Measurements from ENCODE around the gene SPATS2L.

The SPATS2L gene

DNA sequence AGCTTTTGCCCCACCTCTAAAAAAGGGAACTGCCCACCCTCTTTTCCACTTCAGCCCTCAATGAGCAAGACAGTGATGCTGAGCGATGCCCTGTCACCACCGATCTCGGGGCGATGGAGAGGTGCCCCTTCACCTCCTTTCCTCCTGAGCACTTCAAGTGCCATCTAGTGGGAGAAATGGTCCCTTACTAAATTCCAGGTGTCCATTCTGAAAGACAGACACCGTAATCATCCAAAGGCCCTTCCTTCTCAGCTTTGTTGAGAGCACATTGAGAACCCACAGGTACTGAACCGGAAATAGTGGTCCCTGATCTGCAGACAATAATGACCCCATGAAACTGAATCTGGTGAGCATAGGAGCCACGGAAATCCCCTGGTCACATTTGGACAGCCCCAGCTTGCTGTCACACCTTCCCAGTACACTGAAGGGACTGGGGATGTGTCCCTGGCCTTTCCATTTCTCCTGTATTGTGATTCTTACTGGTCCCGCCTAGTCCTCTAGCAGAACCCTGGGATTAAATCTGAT is 164.9 kb downstream of the SPATS2L start:
- no peak for DNase-seq (ENCODE audit: low spot score)

DNA sequence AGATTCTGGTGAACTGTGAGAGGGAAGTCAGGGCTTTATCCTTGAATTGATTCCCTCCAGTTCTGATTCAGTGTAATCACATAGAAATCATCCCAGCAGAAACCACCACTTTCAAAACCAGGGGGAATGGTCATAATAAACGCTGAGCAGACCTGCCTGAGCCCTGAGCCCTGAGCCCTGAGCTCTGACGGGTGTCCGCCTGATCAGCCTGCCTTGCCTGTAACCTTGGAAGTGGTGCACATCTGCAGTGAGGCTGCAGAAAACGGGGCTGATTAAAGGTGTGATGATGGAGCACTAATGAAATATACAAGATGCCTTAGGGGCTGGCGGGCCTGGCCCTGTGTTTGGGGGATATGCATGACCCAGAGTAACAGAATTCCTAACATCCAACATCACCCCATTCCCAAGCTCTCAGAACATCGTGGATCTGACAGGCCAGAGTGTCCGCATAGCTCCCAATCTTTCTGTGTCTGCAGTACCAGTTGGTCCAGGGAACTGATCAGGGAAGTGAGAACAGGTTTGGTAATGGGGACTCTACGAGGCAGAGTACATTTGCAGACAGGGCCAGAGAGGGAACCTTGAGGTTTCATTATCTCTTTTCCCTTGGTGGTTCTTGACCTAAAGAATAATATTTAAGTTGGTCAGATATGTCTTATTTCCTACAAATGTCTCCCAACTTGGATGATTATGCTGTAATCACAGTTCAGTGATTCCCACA is 165.6 kb downstream of the SPATS2L start:
- no peak for DNase-seq (ENCODE audit: low spot score)

DNA sequence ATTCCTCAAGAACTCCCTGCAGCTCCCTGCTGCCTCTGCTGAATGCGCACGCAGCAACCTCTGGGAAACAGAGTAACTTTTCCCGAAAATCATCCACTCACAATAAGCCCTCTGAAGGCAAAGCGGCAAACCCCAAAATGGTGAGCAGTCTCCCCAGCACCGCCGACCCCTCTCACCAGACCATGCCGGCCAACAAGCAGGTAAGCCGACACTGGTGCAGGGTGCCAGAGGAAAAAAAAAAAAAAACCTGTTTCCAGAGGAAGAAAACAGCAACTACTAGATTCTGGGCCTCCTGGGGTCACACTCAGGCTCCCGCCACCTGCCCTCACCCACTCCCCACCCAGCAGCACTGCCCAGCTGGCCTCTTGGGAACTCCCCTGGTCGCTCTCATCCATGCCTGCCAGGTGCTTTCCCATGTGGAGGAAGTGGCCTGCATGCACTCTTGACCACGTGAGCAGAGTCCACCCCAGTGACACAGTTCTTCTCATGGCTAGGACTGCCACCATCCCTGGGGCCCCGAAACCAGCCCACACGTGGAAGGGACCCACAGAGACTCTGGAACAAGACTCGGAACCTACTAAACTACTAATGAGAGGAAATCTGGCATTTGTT is 166.5 kb downstream of the SPATS2L start:
- DNase-seq (ENCODE audit: low spot score), result no peak

DNA sequence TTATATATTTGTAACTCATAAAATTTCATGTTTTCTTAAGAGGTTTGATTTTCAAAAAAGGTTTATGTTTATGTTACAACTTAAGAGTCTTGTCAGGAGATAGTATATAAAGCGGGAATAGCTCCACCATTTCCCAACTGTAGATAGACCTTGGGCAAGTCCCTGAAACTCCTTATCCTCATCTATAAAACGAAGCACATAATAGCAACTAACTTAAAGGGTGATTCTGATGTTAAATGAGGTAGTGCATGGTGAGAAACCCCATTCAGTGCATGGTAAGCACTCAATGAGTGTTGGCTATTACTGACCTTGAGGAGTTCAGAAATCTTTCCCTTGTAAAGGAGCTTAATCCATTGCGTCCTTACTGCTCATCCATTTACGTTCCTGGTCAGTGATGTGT is 169.3 kb downstream of the SPATS2L start:
- no peak for DNase-seq (ENCODE audit: low spot score)

DNA sequence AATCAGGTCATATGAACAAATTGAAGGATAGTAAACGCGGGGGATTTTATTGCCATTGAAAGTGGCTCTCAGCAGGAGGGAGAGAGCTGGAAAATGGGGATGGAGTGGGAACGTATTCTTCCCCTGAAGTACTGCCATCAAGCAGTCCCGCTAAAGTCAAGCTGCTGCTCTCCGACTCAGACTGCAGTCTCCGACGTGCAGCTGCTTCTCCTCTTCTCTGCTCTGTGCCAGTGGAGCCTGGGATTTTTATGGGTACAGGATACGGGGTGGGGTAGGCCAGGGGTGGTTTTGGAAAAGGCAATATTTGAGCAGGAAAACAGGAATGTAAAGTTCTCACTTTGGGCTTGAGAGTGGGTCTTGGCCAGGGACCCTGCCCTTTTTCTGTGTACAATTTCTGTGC is 170.3 kb downstream of the SPATS2L start:
- DNase-seq (ENCODE audit: low spot score), result no peak

DNA sequence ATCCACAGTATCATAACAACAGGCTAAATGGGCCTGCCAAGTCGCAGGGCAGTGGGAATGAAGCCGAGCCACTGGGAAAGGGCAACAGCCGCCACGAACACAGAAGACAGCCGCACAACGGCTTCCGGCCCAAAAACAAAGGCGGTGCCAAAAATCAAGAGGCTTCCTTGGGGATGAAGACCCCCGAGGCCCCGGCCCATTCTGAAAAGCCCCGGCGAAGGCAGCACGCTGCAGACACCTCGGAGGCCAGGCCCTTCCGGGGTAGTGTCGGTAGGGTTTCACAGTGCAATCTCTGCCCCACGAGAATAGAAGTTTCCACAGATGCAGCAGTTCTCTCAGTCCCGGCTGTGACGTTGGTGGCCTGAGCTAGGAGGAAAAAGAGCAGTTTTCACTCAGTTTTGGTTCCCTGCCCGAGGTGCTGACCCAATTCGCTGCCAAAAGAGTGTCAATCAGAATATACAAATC is 171.2 kb downstream of the SPATS2L start:
- DNase-seq (ENCODE audit: low spot score), result no peak

DNA sequence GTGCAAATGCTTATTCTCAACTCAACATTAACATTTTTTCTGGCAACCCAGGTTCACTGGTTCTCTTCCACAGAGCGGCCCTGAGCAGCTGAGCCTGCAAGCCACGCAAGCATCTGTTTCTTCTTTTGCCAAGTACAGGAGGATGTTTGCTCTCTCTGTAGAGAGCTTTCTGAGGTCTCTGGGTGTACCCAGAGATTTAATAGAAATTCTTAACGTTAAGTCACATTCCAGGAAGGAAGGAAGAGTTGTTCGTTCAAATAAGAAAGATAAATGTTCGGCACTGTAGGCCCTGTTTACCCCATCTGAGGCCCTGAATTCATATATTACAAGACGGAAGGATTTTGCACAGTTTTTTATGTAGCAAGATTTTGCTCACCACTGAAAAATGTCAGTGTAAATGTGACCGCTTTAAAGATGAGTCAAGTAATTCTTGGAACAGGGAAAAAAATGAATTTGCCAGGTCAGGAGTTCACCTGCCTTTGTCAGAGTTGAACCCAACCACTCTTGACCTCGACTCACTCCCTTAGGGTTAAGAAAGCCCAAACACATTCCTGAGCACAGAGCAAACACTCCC is 173.3 kb downstream of the SPATS2L start:
- DNase-seq (ENCODE audit: low spot score), result no peak

DNA sequence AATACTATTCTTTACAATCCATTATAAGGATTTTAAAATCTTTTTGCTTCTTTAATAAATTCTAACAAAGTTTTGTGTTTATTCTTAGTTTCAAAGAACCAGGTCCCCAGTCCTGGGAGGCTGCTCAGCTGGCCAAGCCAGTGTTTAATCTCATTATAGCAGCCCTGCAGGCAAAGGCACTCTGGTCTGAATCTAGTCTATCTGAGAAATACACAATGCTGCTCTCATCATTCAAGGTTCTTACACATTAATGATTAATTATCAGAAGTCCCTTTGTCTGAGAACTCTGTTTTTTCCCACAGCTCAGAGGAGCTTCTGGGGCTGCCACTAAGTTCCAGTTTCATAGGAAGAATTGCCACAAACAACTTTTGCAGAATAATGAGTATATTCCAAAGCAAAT is 175.7 kb downstream of the SPATS2L start:
- no peak for DNase-seq (ENCODE audit: low spot score)

DNA sequence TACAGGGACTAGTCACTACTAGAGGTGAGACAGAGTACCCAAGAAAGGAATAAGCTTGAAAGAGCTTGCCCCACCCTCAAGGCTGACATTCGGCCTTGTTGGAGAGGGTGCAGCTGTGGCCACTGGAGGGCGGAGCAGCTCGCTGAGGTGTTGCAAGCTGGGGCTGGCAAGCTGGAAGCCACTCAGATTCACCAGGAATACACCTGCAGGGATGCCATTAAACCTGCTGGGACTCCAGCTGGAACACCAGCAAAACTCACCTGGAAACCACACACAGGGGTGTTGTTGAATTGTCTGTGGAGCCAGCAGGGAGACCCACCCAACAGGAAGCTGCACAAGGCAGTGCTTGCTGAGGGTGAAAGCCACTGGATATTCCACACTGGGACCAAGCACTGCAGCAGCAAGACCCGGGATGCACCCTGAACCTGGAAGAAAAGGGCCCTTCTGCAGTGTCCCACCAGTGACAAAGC is 177.3 kb downstream of the SPATS2L start:
- no peak for DNase-seq (ENCODE audit: low spot score)

DNA sequence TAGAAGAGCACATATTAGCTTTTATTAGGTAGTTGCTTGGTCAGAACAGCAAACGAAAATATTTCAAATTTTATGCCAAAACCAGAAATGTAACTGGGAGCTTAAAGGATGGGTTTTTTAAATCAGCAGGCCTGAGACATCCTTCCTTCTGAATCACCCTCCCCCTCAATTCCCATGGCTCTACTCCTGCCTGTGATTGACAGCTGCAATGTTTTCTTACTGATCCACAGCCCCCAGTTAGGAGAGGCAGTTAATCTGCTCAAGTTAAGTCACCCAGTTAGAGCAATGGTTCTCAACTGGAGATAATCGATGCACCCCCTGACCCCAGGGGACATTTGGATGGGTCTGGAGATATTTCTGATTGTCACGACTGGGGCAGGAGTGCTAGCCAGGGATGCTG is 178.4 kb downstream of the SPATS2L start:
- no peak for DNase-seq (ENCODE audit: low spot score)

DNA sequence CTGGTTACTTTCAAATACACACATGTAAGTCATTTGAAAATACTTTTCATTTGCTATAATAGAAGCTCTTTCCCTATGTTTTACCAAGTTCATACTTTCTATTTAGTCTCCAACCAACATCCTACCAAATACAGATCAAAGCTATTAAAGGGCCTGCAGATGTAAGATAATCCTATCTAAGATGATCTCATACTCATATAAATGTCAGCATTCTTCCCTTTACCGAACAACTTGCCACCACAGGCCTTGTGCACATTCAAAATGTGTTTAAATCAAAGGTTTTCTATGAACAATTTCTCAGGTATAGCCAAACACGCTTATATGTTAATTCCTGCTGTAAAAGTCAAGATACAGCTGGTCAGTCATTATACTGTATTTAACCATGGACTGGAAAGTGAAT is 180.0 kb downstream of the SPATS2L start:
- DNase-seq (ENCODE audit: low spot score), result no peak

DNA sequence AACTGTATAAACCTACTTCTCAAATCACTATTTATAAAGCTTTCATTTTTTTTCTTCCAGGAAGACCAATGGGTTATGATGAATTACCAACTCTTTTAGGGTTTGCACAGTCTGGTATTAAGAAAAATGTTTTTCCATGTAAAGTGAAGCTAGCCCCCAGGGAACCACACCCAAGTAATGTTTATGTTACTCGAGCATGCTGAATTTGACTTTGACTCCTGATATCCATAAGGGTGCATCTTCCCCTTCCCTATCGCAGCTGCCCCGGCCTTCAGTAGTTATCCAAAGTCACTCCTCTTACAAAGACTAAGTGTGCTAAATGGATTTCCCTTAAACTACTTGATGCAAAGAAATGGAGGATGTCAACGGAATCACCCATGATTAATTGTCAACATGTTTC is 181.7 kb downstream of the SPATS2L start:
- DNase-seq (ENCODE audit: low spot score), result no peak

DNA sequence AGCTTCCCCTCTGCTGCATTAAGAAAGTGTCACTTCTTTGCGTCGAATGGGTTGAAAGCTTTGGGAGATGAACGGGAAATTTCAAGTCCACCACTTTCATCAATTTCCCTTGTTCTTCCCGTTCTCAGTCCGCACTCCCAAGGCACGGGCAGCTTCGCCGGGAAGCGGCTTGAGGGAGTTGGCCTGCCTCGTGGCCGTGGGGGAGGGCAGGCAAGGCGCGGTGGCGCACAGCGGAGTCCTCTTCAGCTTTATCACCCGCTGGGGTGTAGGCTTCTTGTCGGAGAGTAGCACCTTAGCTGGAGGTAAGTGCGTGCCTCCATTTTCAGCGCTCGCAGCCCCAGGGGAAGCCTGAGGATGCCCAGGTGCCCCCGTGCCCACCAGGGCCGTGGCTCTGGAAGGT is 183.5 kb downstream of the SPATS2L start:
- no peak for DNase-seq (ENCODE audit: low spot score)

DNA sequence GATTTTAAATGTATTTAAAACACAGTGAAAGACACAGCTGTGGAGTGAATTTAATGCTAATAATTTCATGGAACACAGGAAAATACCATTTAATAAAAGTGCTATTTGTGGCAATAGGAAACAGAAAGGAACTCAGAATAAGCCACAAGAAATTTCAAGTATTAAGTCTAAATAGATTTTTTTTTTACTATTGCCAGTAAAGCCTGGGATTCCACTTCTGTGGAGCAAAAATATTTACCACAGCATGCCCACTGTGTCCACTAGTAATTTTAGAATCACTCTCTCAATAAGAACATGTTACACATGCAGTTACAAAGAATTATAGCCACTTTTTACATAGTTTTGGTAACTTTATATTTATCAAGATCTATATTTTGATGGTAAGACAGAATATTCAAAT is 186.2 kb downstream of the SPATS2L start:
- no peak for DNase-seq (ENCODE audit: low spot score)

DNA sequence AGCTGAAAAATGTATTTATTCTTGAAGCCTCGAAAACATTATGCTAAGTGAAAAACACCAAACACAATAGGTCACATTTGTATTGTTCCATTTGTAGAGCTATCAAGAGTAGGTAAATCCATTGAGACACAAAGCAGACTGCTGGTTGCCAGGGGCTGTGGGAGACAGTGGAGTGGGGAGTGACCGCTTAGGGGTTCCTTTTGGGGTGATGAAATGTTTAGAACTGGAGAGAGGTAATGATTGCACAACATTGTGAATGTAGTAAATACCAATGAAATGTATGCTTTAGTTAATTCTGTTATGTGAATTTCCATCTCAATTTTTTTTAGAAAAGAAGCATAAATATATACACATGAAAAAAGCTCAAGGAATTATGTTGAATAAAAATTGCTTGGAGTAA is 187.6 kb downstream of the SPATS2L start:
- DNase-seq (ENCODE audit: low spot score), result no peak

DNA sequence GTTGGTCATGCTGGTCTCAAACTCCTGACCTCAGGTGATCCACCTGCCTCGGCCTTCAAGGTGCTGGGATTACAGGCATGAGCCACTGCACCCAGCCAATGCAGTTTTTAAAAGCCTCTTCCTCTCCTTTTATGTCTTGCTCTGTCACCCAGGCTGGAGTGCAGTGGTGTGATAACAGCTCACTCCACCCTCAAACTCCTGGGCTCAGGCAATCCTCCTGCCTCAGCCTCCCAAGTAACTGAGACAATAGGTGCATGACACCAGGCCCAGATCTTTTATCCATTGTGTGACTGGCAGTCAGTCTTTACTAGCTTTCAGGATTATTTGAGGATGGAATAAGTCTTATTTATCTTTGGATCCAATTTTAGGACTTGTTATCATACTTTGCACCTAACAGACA is 190.2 kb downstream of the SPATS2L start:
- DNase-seq (ENCODE audit: low spot score), result no peak

DNA sequence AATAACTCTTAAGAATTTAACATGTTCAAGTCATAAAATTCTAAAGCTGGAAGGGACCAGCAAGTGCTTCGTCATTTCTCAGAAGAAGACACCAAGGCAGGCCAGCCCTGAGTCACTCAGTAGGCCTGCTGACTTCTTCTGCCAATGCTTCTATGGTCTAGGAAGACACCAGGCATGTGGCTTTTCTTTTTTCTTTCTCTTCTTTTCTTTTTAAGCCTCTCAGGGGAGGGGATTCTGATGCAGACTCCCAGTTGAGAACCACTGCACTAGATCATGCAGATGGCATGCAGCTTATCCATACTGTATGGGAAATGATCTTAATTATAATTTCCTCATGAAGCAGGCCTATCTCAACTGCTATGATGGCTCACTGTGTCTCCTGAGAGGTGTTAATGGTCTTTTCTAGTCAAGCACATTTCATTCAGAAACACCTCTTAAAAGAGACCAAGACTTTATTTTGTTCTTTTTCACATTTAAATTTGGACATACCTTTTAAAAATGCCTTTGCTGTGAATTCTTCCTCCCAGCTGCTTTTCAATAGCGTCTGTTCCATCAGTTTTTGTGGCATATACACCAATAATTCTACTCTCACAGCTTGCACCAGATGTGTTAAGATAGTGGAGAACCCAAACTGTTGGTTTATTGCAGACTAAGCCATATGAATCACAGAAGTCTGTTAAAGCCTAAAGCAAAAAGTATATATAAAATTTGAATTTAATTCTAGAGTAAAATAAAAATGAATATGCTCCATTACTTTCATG is 192.1 kb downstream of the SPATS2L start:
- DNase-seq (ENCODE audit: low spot score), result no peak

DNA sequence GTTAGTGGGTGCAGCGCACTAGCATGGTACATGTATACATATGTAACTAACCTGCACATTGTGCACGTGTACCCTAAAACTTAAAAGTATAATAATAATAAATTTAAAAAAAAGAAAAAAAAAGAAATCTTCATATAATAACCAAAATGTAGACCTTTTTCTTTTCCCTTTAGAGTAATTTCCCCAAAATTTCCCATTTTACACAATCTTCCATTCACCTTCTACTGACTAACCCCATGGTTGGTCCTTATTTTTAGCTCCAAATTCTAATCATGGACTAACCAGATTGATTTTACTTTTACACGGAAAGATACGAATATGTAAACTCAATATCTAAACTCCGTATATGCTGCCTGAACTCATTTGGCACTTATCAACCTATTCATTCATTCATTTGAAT is 195.7 kb downstream of the SPATS2L start:
- no peak for DNase-seq (ENCODE audit: low spot score)

DNA sequence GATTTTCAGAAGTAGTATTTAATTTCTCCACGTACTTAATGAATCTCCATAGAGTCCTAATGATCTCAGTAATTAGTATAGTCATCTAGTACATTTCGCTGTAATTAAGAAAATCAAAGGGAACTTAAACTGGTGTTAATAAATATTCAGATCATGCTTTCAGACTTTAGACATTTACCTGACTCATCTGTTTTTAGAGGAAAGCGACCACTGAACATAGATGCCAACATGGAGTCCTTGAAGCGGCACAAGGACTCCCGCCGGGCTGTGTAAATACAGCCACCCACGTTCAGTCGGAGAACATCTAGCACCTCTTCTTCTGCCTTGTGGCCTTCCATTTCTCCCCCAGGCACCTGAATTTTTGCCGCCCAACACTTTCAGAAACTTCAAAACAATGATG is 200.2 kb downstream of the SPATS2L start:
- no peak for DNase-seq (ENCODE audit: low spot score)

DNA sequence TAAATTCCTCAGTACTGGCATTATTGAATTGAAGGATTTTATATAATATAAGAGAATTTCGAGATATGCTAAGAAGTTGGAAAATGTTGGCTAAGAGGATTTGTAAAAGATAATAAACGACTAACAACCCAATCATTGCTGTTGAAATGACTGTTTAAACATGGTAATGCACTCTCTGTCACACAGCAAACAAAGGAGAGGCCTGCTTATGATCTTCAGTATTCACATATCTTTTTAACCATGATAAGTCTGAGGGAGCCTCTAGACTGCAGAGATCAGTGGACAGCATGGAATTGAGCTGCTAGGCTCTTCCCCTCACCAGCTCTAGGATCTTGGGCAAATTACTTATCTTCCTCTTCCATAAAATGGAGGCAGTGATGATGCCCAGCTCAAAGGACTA is 200.7 kb downstream of the SPATS2L start:
- DNase-seq (ENCODE audit: low spot score), result no peak

DNA sequence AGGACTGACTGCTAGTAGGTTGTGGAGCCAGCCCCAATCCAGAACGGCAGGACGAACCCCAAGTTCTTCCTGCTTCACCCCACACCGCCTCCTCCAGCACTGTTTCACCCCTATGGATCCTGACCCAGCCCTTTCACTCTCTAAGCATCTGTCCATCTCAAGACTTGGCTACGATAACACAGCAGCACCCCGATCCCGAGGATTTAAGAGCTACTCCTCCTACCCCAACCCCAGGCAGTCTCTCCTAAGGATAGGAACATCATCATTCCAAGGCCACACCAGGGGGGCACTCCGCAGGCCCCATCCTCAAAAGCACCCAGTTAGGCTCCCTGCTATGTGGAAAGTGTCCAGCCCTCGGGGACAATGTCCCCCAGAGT is 202.7 kb downstream of the SPATS2L start:
- no peak for DNase-seq (ENCODE audit: low spot score)

DNA sequence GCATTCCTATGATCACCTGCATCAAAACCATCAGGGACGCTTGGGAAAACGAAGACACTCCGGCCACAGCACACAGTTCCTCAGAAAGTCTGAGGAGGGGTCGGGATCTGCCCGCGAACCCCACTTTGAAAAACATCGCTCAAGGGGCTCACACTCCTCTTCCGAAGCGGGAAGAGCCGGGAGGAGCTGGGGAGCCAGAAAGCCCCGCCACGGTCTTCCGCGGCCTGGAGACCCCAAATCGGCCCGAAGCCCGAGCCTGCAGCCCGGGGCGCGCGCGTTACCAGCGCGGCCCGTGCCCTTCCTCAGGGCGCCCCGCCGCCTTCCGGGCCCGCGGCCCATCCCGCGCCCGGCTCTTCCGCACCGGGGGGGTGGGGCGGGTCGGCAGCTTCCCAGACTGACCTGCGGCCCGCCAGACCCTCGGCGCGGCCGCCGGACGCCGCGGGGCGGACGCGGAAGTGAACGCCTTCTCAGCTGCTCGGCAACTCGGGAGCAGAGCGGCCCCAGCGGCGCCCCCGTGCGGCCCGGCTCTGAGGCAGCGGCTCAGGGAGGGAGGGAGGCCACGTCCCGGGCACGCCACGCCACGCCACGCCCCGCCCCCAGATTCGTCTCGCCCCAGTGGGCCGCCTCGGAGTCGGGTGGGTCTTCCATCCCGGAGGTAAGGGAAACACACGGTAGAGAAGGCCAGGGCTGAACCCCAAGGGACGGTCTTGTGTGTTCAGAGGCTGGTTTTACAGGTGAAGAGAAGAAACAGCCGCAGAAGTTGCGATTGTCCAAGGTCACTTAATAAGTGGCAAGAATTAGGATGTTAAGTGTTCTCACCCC is 203.3 kb downstream of the SPATS2L start, which contains the start of gene KCTD18:
TSS of gene KCTD18 (minus strand) at position 457 of the 822 bp plus-strand sequence. CDS start 3,052 bp downstream, outside the sequence.
- peak; percentile 81 for DNase-seq (ENCODE audit: low spot score)

Measured in kidney capillary endothelial cell (primary cell).